Suppressor macrophage treated with lipopolysaccharide for 4 hours (primary cell): ENCODE data around the gene INTS15.

Source experiments
- DNase-seq: peaks from one replicate; pipeline ENCODE4 v3.0.0-alpha.2; 2020

The INTS15 gene

DNA sequence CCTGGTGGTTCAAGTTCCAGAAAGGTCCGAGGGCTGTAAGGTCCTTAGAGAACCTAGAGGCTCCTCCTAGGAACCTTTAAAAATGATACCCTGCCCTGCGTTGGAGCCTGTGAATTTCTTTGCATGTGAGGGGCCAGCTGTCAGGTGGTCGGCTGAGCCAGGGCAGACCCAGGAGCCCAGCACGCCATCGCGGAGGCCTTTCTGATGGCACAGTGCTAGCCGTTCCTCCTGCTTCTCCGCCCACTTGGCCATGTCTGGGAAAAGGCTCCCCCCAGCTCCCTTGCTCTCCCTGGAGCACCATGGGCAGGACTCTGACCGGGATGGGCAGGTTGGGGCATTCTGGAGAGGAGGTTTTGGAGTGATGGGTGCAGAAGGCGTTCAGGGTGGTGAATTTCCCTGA is 54.9 kb downstream of the INTS15 start:
- no peak for DNase-seq

DNA sequence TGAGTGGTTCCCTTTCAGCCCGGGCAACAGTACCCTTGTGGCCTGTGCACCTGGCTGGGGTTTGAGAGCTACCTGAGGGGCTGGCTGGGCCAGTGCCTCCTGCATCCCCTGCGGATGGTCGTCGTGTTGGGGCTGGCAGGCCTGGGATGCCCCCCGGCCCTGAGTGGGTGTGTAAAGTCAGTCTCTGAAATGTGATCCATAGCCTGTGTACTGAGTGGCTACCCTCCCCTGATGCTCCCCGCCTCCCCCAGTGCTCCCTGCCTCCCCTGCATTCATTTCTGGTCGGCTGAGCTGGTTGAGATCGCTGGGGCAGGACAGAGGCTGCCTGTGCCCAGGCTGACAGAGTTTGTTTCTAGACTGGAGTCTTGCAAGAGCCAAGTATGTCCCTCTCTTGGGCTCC is 56.6 kb downstream of the INTS15 start:
- DNase-seq = no peak

DNA sequence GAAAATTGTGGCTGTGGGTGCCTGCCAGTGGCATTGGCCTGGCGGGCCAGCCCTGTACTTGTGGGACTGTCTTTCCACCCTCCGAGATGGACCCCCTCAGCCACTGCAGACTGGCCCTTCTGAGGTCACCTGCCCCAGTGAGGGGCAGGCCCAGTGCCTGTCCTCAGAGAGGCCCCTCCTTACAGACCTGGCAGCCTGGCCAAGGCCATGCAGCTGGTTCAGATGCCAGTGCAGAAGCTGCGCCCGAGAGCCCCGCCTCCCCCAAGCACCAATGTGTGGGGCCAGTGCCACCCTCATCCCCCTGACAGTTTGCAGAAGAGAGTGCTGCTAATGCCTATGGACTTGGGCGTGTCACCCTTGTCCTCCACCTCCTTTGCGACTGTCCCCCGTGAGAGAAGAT is 57.3 kb downstream of the INTS15 start:
- DNase-seq = no peak

DNA sequence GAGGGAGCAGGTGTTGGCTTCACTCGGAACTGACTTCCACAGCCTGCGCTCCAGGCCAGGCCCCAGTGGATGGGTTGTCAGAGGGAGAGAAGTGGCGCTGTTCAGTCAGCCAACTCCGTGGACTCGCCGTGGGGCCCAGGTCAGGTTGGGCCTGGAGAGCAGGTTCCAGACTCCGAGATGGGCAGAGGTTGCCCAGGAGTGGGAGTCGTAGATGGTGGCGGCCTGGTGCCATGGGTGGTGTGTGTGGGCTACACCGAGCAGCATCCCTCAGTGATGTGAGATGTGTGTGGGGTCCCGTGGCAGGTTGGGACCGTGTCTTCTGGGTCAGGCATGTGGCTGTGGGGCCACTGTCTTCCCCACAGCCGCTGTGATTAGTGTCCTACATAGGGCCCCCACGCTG is 57.7 kb downstream of the INTS15 start:
- DNase-seq = no peak

DNA sequence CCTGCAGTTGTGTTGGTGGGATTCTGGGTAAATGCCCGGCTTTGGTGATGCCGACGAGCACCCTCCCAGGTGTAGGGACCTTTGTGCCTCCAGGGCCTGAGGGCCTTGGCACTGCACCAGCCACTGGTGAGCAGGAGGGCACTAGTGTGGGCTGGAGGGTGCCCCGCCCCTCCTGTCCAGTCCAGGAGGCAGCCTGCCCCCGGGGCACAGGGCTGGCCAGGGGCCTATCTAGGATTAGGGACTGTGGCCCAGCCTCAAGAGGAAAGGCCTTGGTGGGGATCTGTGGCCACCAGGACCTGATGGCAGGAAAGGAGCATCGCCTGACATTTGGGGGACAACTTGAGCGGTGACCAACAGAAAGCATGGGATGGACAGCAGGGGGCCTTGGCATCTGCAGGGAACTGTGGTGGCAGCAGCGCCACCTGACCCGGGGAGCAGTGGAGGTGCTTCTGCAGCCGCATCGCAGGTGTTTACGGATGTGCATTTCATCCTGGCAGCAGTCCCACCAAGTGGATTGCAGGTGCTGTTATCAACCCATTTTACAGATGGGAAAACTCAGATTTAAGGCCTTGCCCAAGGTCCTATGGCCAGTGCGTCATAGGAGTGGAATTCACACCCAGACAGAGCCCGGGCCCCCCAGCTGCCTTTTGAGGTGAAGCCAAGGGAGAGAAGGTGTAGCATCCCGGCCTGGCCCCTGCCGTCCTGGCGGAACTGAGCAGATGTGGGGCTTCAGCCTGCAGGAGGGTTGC is 58.4 kb downstream of the INTS15 start:
- no peak for DNase-seq

DNA sequence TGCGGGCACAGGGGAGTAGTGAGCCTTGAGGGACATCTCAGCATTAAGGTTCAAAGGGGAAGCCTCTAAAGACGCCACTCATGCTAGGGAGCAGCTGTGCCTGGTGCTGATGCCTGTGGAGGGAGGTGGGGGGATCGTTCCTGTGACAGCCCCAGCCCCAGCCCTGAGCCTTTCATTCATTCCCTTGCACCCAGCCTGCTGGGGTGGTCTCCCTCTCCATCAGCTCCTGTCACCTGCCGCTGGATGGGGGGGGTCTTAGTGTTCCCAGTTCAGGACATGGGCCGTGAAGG is 58.9 kb downstream of the INTS15 start:
- DNase-seq = no peak

DNA sequence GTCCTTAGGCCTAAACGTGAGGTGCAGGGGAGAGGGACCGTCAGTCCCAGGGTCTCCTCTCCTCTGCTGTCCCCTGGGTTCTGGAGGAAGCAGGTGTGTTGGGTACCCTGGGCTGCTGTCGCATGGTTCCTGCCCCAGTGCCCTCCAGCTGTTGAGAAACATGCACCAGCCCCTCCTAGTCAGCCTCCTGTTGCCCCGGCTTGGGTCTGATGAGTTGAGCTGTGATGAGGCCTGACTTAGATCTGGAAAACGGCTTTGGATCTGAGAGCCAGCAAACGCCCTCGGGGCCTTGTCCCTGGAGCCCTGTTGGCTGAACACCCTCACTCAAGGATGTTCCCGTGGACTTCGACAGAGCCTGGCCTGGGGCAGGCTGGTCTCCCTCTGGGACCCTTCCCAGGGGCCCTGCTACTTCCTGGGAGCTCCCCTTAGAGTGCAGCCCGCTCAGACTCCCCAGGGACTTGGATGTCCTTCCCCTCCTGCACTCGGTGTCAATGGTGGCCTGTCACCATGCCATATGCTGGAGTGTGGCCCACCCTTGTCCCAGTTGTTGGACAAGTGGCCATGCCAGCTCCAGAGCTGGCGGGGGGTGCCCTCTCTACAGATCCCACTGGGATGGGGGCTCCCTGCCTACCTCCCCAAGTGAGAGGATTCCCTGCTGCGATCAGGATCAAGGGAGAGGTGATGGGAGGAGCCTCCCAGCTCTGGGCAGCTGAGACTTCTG is 59.6 kb downstream of the INTS15 start:
- DNase-seq = no peak

DNA sequence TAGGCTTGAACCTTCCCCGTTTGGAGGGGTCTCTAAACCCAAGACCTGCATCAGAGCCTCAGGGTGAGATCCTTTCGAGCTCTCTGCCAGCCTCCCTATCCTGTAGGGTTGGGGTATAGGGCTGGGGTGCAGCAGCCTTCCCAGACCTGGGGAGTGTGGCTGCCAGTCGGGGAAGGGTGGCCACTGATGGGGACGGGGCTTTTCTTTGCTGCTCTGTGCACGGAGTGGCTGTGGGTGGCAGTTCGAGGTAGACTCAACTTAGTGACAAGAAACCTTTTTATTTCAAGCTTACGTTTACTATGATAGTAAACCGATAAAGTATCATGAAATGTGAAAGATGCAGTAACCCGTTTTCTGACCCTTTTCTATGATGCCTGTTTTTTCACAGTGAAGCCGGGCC is 60.3 kb downstream of the INTS15 start:
- no peak for DNase-seq

DNA sequence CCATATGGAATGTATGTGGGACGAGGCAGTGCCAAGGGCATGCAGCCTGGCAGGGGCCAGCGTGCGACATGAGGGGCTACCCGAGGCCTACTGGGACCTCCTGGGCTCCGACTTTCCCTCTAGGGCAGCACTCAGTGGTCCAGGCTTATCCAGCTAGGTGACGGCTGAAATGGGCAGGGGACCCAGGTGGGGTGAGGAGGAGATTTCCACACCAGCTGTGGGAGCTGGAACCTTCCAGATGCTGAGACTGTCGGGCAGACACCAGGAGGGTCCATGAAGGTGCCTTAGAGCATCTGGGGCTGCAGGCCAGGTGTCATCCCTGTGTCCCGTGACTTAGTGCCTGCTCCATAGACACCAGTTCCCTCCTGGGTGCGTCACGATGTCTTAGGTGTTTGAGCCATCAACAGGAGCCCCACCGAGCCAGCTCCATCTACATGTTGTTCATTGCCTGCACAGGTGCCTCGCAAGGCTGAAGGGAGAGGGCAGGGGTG is 60.7 kb downstream of the INTS15 start:
- no peak for DNase-seq

DNA sequence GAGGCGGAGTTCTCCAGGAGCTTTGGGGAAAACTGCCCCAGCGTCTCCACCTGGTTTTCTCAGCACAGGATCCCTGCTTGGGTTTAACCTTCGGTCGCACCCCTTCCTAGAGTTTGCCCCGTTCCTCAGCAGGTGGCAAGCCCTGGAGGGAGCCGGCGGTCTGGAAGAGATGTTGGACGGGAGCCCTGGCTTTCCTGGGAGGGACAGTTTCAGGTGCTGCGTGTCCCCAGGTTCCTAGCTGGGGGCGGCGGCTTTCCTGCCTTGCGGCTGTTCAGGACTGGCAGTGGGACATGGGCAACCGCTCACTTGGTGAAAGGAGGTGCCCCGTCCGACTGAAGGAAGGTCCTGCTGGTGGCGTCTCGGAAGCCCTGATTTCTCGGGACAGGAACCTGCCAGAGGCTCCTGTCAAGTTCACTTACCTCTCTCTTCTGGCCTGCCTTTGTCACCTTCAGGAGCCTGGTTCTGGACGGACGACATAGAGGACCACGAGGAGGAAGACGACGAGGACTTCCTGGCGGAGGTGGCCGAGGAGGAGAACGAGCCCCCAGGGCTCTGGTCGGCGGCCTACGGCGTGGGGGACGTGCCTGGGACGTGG is 62.1 kb downstream of the INTS15 start:
- no peak for DNase-seq

DNA sequence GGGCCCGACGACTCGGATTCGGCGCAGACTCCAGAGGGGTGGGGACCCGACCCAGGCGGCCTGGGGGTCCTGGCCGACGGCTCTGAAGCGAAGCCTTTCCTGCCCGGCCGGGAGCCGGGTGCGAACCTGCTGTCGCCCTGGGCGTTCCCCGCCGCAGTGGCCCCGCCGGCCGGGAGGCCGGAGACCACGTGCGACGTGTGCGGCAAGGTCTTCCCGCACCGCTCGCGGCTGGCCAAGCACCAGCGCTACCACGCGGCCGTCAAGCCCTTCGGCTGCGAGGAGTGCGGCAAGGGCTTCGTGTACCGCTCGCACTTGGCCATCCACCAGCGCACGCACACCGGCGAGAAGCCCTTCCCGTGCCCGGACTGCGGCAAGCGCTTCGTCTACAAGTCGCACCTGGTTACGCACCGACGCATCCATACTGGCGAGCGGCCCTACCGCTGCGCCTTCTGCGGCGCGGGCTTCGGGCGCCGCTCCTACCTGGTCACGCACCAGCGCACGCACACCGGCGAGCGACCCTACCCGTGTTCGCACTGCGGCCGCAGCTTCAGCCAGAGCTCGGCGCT is 62.7 kb downstream of the INTS15 start:
- no peak for DNase-seq

DNA sequence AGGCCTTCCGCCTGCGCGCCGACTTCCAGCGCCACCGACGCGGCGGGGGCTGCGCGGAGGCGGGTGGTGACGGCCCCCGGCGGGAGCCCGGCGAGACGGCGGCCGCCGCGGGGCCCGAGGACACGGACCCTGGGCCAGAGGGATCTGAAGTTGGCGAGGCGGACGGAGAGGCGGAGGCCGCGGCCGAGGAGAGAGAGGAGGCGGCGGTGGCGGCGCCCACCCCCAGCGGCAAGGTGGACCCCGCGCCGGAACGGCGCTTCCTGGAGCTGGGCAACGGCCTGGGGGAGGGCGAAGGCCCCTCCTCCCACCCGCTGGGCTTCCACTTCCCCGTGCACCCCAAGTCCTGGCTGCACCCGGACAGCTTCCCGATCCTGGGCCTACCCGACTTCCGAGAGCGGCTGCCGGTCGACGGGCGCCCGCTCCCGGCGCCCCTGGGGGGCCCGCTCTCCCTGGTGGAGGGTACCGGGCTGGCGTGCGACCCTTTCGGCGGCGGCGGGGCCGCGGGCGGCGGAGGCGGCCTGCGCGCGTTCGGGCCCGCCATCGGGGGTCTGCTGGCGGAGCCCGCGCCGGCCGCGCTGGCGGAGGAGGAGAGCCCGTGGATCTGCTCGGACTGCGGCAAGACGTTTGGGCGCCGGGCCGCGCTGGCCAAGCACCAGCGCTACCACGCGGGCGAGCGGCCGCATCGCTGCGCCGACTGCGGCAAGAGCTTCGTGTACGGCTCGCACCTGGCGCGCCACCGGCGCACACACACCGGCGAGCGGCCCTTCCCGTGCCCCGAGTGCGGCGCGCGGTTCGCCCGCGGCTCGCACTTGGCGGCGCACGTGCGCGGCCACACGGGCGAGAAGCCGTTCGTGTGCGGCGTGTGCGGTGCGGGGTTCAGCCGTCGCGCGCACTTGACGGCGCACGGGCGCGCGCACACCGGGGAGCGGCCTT is 63.5 kb downstream of the INTS15 start:
- DNase-seq = no peak

DNA sequence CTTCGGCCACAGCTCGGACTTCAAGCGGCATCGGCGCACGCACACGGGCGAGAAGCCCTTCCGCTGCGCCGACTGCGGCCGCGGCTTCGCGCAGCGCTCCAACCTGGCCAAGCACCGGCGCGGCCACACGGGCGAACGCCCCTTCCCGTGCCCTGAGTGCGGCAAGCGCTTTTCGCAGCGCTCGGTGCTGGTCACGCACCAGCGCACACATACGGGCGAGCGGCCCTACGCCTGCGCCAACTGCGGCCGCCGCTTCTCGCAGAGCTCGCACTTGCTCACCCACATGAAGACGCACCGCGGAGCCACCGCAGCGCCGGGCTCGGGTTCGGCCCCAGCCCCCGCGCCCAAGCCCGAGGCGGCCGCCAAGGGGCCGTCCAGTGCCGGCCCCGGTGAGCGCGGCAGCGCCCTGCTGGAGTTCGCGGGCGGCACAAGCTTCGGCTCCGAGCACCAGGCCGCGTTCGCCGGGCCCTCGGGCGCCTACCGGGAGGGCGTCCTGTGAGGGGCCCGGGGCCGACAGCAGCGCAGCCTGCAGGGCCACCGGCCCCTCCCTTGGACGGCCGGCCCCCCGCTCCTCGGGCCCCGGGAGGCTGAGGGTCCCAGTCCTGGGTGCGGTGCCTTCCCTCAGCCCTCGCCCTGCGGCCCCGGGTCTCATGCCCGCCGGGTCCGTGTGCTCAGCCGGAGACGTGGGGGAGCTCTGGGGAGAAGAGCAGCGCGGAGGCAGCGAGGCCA is 64.5 kb downstream of the INTS15 start:
- DNase-seq = no peak

DNA sequence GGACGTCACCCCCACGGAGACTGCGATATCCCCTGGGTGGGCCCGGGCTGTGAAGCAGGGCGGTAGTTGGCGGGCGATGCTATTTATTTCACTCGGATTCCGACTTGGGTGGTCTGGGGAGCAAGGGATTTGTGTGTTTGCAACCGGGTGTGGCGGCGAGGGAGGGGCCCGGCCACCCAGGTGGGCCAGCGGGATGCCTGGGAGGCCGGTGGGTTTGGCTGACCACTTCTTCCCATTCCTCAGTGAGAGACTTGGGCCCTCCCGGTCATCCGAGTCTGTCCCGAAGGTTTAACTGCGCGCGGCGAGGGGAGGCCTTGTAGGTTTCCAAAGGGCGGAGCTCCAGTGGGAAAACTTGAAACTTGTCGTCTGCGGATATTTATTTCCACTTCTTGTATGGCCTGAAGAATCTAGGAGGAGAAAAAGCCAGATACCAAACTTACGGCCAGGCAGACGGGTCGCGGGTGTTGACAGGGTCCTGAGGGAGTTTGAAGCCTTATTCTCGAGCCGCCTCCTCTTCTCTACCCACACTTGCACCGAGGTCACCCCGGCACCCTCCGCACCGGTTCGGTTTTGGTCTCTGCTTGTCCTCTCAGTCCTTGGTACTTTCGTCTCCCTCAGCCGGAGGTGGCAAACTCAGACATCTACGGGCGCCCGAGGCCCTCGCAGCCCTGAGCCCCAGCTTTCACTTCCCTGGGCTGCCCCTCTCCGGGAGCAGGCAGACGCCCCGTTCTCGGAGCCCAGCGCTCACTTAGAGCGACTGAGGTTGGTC is 65.2 kb downstream of the INTS15 start:
- DNase-seq = no peak

DNA sequence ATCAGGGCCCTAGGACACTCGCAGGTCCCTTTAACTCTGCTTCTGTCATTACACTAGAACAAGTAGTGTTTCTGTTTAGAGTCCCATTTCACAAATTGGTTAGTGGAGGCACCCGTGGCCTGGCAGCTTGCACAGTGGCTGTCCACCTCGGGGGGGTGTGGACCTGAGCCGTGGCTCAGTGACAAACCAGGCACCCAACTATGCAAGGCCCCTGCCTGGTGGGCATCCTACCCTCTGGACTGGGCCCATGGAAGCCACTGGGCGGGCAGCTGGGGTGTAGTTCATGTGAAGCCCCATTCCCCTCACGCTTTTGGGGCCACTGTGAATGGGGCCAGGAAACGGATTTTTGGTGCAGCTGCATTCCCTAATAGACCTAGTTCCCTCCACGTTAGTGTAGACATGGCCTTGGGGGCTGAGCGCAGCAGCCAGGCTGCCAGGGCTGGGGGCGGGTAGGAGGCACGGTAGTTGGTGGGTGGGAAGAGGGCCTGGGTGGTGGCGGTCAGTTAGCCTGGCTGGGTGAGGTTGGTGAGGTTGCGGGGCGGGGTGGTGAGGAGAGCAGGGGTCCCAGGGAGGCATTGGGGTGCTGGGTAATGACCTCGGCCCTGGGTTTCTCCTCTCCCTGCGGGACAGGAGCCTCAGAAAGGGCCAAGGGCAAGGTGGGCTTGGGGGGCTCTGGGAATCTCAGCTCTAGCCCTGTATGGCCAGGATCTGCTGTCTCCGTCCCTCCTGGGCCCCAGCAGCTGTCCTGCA is 66.0 kb downstream of the INTS15 start:
- DNase-seq = no peak

DNA sequence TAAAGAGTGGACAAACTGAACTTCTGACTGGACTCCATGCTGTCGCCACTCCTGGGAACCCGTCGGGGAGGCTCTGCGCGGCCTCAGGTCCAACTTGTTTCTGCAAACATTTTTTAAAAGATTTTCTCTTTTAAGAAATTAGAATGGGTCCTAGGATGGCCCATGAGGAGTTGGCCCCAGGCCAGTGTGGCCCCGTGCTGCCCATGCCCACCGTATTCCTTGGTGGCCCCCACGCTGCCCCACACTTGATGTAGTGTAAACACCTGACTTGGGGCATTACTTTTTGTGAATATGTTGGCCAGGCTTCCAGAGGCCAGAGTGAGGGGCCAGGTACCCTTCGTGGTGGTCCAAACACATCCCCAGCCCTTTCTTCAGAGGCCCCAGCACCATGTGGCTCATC is 66.6 kb downstream of the INTS15 start:
- no peak for DNase-seq
